HepG2 (cell line): ENCODE results near the gene MIER1. TPM values are rescaled to one million over a fixed set of nuclear protein-coding genes. Genes with fewer than 3 reads are reported as not detected.

ENCODE experiments used
- ATAC-seq: fragments of 200-7000 bp; cut with Tn5 transposase; 3 replicates; pipeline ENCODE4 v1.9.1; 2020; ENCODE audit warnings: mild to moderate bottlenecking, moderate library complexity
- BruUV-seq: library from RNA; stranded (reverse); fragments of 400-500 nt; replicated peaks from 2 replicates; lab custom pipeline; 2021; lab: Mats Ljungman, UMichigan
- CTCF ChIA-PET: fragments of 300-600 bp; formaldehyde crosslinking; extraction: SDS; loops from one replicate; lab custom pipeline; 2021; ENCODE audit warnings: low total read pairs, inconsistent platforms, low intra/inter-chr PET ratio; lab: Yijun Ruan, JAX
- POLR2A ChIA-PET: fragments of 350-600 bp; sonication (Branson Sonifier 250); formaldehyde crosslinking; loops from one replicate; lab custom pipeline; 2020; ENCODE audit warnings: antibody characterized with exemption, inconsistent platforms; lab: Yijun Ruan, JAX
- DNase-seq: peaks from one replicate; pipeline ENCODE4 v3.0.0-alpha.2; 2015; ENCODE audit warnings: low spot score
- FAIRE-seq: peaks from 3 replicates; lab custom pipeline; 2011; peaks lifted over from hg19 to GRCh38; lab: Jason Lieb, UNC
- H2AFZ ChIP-seq: one replicate; pipeline ENCODE4 v1.6.1; 2011; ENCODE audit warnings: low read length, inconsistent platforms
- H3K27ac ChIP-seq: fragments of 300-600 bp; 3 replicates; pipeline ENCODE4 v1.8.0; 2011; ENCODE audit warnings: mixed run types, mild to moderate bottlenecking, mixed read lengths, low read length, inconsistent platforms; ENCODE audit not compliant: insufficient read depth; ENCODE audit errors: extremely low read length
- H3K27me3 ChIP-seq, 2 experiments: fragments of 200-600 bp in 1 of 2; 2 replicates in 1 of 2; 3 replicates in 1 of 2; pipeline versions ENCODE4 v1.6.0 to v1.8.0; 2011; ENCODE audit warnings: low read length in 2 of 2, mild to moderate bottlenecking in 2 of 2, moderate library complexity in 2 of 2, inconsistent platforms in 1 of 2; ENCODE audit not compliant: insufficient read depth in 2 of 2, control insufficient read depth in 1 of 2
- H3K36me3 ChIP-seq, 2 experiments: fragments of 200-600 bp in 1 of 2; replicated peaks in 1 of 2; 2 replicates in 1 of 2; 3 replicates in 1 of 2; pipeline versions ENCODE4 v1.5.1 to v1.8.0; 2011; ENCODE audit warnings: low read length in 2 of 2, inconsistent platforms in 1 of 2; ENCODE audit not compliant: insufficient read depth in 2 of 2, control insufficient read depth in 1 of 2
- H3K4me1 ChIP-seq: 2 replicates; pipeline ENCODE4 v1.5.1; 2012; ENCODE audit warnings: low read length, inconsistent platforms; ENCODE audit not compliant: insufficient read depth
- H3K4me2 ChIP-seq: 2 replicates; pipeline ENCODE4 v1.6.0; 2011; ENCODE audit warnings: low read depth, low read length, inconsistent platforms
- H3K4me3 ChIP-seq, 3 experiments: fragments of 200-600 bp in 1 of 3; sonication (generic), shearing (Covaris generic) in 1 of 3; replicated peaks in 1 of 3; 2 replicates each; pipeline ENCODE4 v1.5.1; 2011 to 2016; ENCODE audit warnings: low read length in 3 of 3, inconsistent platforms in 2 of 3, low read depth in 2 of 3, mild to moderate bottlenecking in 2 of 3, control low read depth in 1 of 3, mixed read lengths in 1 of 3; ENCODE audit not compliant: insufficient read depth in 1 of 3
- H3K79me2 ChIP-seq: one replicate; pipeline ENCODE4 v1.6.1; 2011; ENCODE audit warnings: low read length, inconsistent platforms; ENCODE audit not compliant: insufficient read depth
- H3K9ac ChIP-seq: 2 replicates; pipeline ENCODE4 v1.6.0; 2011; ENCODE audit warnings: mild to moderate bottlenecking, low read depth, low read length, inconsistent platforms; ENCODE audit not compliant: insufficient read depth
- H3K9me3 ChIP-seq: 2 replicates; pipeline ENCODE4 v1.5.1; 2012; ENCODE audit warnings: mild to moderate bottlenecking, low read length
- H4K20me1 ChIP-seq: 2 replicates; pipeline ENCODE4 v1.6.0; 2011; ENCODE audit warnings: inconsistent platforms, mild to moderate bottlenecking, low read length, moderate library complexity; ENCODE audit not compliant: insufficient read depth
- KLF12 ChIP-seq: sonication (generic); formaldehyde crosslinking; IDR thresholded peaks from 2 replicates; pipeline ENCODE4 v1.4.0; 2020; ENCODE audit warnings: missing genetic modification reagents, borderline replicate concordance
- KLF16 ChIP-seq, 2 experiments: sonication (generic) in 1 of 2; formaldehyde crosslinking in 1 of 2; IDR thresholded peaks; 2 replicates each; pipeline versions ENCODE4 v1.6.1 to v1.8.0; 2016 to 2023; ENCODE audit warnings: missing genetic modification reagents in 2 of 2, missing compliant biosample characterization in 1 of 2
- MTF1 ChIP-seq: sonication (generic); formaldehyde crosslinking; IDR thresholded peaks from 2 replicates; pipeline ENCODE4 v1.5.0; 2020; ENCODE audit warnings: missing genetic modification reagents
- SETDB1 ChIP-seq: sonication (generic); formaldehyde crosslinking; IDR thresholded peaks from 2 replicates; pipeline ENCODE4 v1.5.1; 2020; ENCODE audit warnings: missing genetic modification reagents, mild to moderate bottlenecking, borderline replicate concordance
- SIN3B ChIP-seq: fragments of 150-350 bp; IDR thresholded peaks from 2 replicates; pipeline ENCODE4 v1.6.1; 2014; ENCODE audit warnings: low read length
- SRSF4 ChIP-seq: fragments of 200-400 bp; formaldehyde crosslinking; IDR thresholded peaks from one replicate; pipeline ENCODE4 v1.6.1; 2018; ENCODE audit warnings: mild to moderate bottlenecking, low read depth, low read length, moderate library complexity; ENCODE audit not compliant: poor library complexity, severe bottlenecking
- TBX3 ChIP-seq: fragments of 450-650 bp; IDR thresholded peaks from 2 replicates; pipeline ENCODE4 v1.6.1; 2017; ENCODE audit warnings: antibody characterized with exemption, mild to moderate bottlenecking, inconsistent platforms, borderline replicate concordance
- ZMYM2 ChIP-seq: sonication (generic); formaldehyde crosslinking; IDR thresholded peaks from 2 replicates; pipeline ENCODE4 v1.8.0; 2022; ENCODE audit warnings: mild to moderate bottlenecking, missing genetic modification reagents
- ZNF720 ChIP-seq: sonication (generic); formaldehyde crosslinking; IDR thresholded peaks from 2 replicates; pipeline ENCODE4 v1.4.0; 2020; ENCODE audit warnings: missing genetic modification reagents
- ZSCAN22 ChIP-seq: sonication (generic); formaldehyde crosslinking; IDR thresholded peaks from 2 replicates; pipeline ENCODE4 v1.4.0; 2020; ENCODE audit warnings: mild to moderate bottlenecking, missing genetic modification reagents
- WGBS: methylation state at CpG from one replicate; pipeline ENCODE4 v1.1.6; 2017; ENCODE audit warnings: low lambda C conversion rate; 5-methylcytosine and 5-hydroxymethylcytosine counted together
- in situ Hi-C: cut with HindIII; loops from 2 replicates; pipeline ENCODE4 v1.10.0; 2017; ENCODE audit warnings: low pct_unique_long_range_greater_than_20kb; ENCODE audit not compliant: extremely low pct_ligation_motif_present
- intact Hi-C: fragments of 100-400 bp; cut with micrococcal nuclease; formaldehyde crosslinking; loops from one replicate; pipeline ENCODE4 v1.10.0; 2022; ENCODE audit not compliant: unreplicated experiment
- polyA plus RNA-seq, 8 experiments: library from polyadenylated mRNA; depleted of rRNA in 3 of 8; stranded (reverse) in 7 of 8; unstranded in 1 of 8; fragments of >200 nt; fragmentation: Illumina TruSeq in 4 of 8; extraction: Trizol in 4 of 8; gene quantifications; 2 replicates each; pipeline versions ENCODE4 v1.2.1 to v1.2.3, GENCODE V29; 2011 to 2016; ENCODE audit warnings: low read depth in 4 of 8, missing spikeins in 1 of 8, mixed read lengths in 1 of 8; ENCODE audit not compliant: insufficient read depth in 1 of 8
- total RNA-seq, 5 experiments: library from RNA; depleted of rRNA; stranded (reverse); fragments of >200 nt; fragmentation: Illumina TruSeq; extraction: Trizol; gene quantifications; 2 replicates each; pipeline ENCODE4 v1.2.3, GENCODE V29; 2016; ENCODE audit warnings: low read depth in 1 of 5
- TF ChIP-seq, protein P1 (sequence below): sonication (generic); formaldehyde crosslinking; IDR thresholded peaks from 2 replicates; pipeline ENCODE4 v1.4.0; 2020; ENCODE audit warnings: missing genetic modification reagents, borderline replicate concordance
- TF ChIP-seq, protein P2 (sequence below): sonication (generic); formaldehyde crosslinking; IDR thresholded peaks from 2 replicates; pipeline ENCODE4 v1.4.0; 2020; ENCODE audit warnings: missing genetic modification reagents, borderline replicate concordance

MIER1 gene
- total and polyA plus RNA-seq, 2 of the 13 experiments (the other 11 are each of a cell fraction or from before 2014, with no cell fraction given) = 7.0 to 30.4 TPM

DNA sequence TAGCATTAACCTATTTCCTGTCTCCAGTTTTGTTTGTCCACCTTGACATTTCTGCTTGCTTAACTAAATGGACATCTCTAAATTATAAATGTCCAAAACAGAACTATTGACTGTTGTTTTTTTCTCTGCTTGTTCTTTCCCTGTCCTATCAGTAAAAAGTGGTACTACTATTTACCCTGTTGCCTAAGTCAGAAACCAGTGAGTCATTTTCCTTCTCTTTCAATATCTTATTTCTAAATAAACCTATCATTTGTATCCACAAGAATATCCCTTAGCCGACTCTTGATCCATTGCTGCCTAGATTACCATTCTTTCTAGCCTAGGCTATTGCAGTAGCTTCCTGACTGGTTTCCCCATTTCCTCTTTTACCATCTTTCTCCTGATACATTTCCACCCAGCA is 22.5 kb downstream of the MIER1 start:
- no peaks in the 10 kb centered on the region for H3K9me3 ChIP-seq
- no peak overlapping the region for H3K4me3 ChIP-seq
- peaks cover 22% of the 10 kb centered on the region for H3K79me2 ChIP-seq
- no peak overlapping the region for H2AFZ ChIP-seq
- ATAC-seq (no peak), FAIRE-seq (no peak), DNase-seq (no peak)
- peaks cover 21% of the 10 kb centered on the region for H3K4me1 ChIP-seq
- H3K36me3 ChIP-seq = peaks cover 4 to 43% of the 10 kb centered on the region in 2 experiments
- intact Hi-C loops = no loop called here
- WGBS = 93% methylated on average over 1 of the region's 1 CpG
- no TSS peak for BruUV-seq
- no peak overlapping the region for H3K4me2 ChIP-seq
- no peak overlapping the region for H3K9ac ChIP-seq
- no peak overlapping the region for H3K27ac ChIP-seq
- no peaks in the 10 kb centered on the region for H3K27me3 ChIP-seq
- TF ChIP-seq TBX3 = no peak
- TF ChIP-seq, all 625 proteins: peak for 0
- CTCF ChIA-PET = no interaction called here
- H4K20me1 ChIP-seq = peaks cover 4% of the 10 kb centered on the region
- in situ Hi-C loops = loop anchor here (25.0 kb wide), 1 partner anchor 465 kb away; no protein-coding TSS in a partner anchor
- POLR2A ChIA-PET = no interaction called here

GRCh38 chr1:66951513-66951912 is 26.7 kb downstream of the MIER1 start:
- ATAC-seq (no peak), FAIRE-seq (no peak), DNase-seq (no peak)
- POLR2A ChIA-PET = no interaction called here
- 98% methylated on average over 6 of the region's 6 CpGs for WGBS
- H3K27ac ChIP-seq = no peak overlapping the region
- H3K27me3 ChIP-seq = no peaks in the 10 kb centered on the region
- H3K4me3 ChIP-seq = no peak overlapping the region
- no peak overlapping the region for H3K4me2 ChIP-seq
- CTCF ChIA-PET = no interaction called here
- no peak overlapping the region for H3K9ac ChIP-seq
- intact Hi-C loops = no loop called here
- H3K4me1 ChIP-seq = no peaks in the 10 kb centered on the region
- BruUV-seq = no TSS peak
- H4K20me1 ChIP-seq = peaks cover 4% of the 10 kb centered on the region; the same call in 1 of the 2 replicates
- no peak overlapping the region for H2AFZ ChIP-seq
- H3K36me3 ChIP-seq = peaks cover 2 to 53% of the 10 kb centered on the region in 2 experiments
- in situ Hi-C loops = no loop called here
- H3K79me2 ChIP-seq = peaks cover 3% of the 10 kb centered on the region
- H3K9me3 ChIP-seq = no peaks in the 10 kb centered on the region
- TF ChIP-seq SIN3B (no peak), KLF12 (no peak), ZNF720 (CRISPR knock-in tag) (no peak), SRSF4 (no peak), KLF16 (CRISPR knock-in tag; IDR thresholded peaks at IDR 0.05) (no peak), ZMYM2 (no peak), SETDB1 (CRISPR knock-in tag) (no peak), ZSCAN22 (CRISPR knock-in tag) (no peak), MTF1 (no peak)
- TF ChIP-seq, protein P1, sequence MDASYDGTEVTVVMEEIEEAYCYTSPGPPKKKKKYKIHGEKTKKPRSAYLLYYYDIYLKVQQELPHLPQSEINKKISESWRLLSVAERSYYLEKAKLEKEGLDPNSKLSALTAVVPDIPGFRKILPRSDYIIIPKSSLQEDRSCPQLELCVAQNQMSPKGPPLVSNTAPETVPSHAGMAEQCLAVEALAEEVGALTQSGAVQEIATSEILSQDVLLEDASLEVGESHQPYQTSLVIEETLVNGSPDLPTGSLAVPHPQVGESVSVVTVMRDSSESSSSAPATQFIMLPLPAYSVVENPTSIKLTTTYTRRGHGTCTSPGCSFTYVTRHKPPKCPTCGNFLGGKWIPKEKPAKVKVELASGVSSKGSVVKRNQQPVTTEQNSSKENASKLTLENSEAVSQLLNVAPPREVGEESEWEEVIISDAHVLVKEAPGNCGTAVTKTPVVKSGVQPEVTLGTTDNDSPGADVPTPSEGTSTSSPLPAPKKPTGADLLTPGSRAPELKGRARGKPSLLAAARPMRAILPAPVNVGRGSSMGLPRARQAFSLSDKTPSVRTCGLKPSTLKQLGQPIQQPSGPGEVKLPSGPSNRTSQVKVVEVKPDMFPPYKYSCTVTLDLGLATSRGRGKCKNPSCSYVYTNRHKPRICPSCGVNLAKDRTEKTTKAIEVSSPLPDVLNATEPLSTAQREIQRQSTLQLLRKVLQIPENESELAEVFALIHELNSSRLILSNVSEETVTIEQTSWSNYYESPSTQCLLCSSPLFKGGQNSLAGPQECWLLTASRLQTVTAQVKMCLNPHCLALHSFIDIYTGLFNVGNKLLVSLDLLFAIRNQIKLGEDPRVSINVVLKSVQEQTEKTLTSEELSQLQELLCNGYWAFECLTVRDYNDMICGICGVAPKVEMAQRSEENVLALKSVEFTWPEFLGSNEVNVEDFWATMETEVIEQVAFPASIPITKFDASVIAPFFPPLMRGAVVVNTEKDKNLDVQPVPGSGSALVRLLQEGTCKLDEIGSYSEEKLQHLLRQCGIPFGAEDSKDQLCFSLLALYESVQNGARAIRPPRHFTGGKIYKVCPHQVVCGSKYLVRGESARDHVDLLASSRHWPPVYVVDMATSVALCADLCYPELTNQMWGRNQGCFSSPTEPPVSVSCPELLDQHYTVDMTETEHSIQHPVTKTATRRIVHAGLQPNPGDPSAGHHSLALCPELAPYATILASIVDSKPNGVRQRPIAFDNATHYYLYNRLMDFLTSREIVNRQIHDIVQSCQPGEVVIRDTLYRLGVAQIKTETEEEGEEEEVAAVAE (CRISPR knock-in tag) = no peak
- TF ChIP-seq, protein P2, sequence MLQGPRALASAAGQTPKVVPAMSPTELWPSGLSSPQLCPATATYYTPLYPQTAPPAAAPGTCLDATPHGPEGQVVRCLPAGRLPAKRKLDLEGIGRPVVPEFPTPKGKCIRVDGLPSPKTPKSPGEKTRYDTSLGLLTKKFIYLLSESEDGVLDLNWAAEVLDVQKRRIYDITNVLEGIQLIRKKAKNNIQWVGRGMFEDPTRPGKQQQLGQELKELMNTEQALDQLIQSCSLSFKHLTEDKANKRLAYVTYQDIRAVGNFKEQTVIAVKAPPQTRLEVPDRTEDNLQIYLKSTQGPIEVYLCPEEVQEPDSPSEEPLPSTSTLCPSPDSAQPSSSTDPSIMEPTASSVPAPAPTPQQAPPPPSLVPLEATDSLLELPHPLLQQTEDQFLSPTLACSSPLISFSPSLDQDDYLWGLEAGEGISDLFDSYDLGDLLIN = no peak
